GM19463 (cell line): ENCODE results near the gene SPATA31A6.
"Not testable (repeated sequence)": the region's sequence is repeated elsewhere in the genome, so short reads cannot be mapped to it uniquely, and the experiment has no call there.

ENCODE experiments used
- ATAC-seq: cut with Tn5 transposase; IDR thresholded peaks from one replicate; pipeline ENCODE4 v1.9.1; 2021; ENCODE audit warnings: mild to moderate bottlenecking, moderate library complexity; ENCODE audit not compliant: unreplicated experiment

The SPATA31A6 gene

GRCh38 chr9:42183359-42183758 is at the start of gene SPATA31A6:
Gene SPATA31A6 (plus strand): TSS chr9:42183659. CDS start chr9:42183688, 29 bp downstream.
- not testable (repeated sequence) for ATAC-seq

- ATAC-seq = not testable (repeated sequence)
Measured at GRCh38 chr9:42160299-42160698, 23.2 kb upstream of the SPATA31A6 start.

- not testable (repeated sequence) for ATAC-seq
Measured at GRCh38 chr9:42219861-42220260, 36.4 kb downstream of the SPATA31A6 start.

GRCh38 chr9:42223230-42223629 is 39.8 kb downstream of the SPATA31A6 start:
- ATAC-seq = not testable (repeated sequence)

GRCh38 chr9:42233031-42233430 is 49.6 kb downstream of the SPATA31A6 start:
- not testable (repeated sequence) for ATAC-seq

GRCh38 chr9:42234610-42235009 is 51.2 kb downstream of the SPATA31A6 start:
- not testable (repeated sequence) for ATAC-seq

- ATAC-seq = not testable (repeated sequence)
Measured at GRCh38 chr9:42235352-42235991, 52.0 kb downstream of the SPATA31A6 start.

GRCh38 chr9:42236097-42236496 is 52.6 kb downstream of the SPATA31A6 start:
- not testable (repeated sequence) for ATAC-seq

- ATAC-seq = not testable (repeated sequence)
Measured at GRCh38 chr9:42237381-42237780, 53.9 kb downstream of the SPATA31A6 start.

GRCh38 chr9:42238862-42239261 is 55.4 kb downstream of the SPATA31A6 start:
- not testable (repeated sequence) for ATAC-seq
